Mesendoderm (in vitro differentiated cells): Measurements from ENCODE around the gene ABHD17A.

ENCODE experiments used
- DNase-seq: peaks from one replicate; pipeline ENCODE4 v3.0.0; 2013
- H2AK5ac ChIP-seq: 2 replicates; pipeline ENCODE4 v1.6.1; 2013; ENCODE audit warnings: low read length, inconsistent platforms
- H2BK120ac ChIP-seq: 2 replicates; pipeline ENCODE4 v1.6.1; 2013; ENCODE audit warnings: low read depth, mild to moderate bottlenecking, low read length, moderate library complexity, mixed read lengths
- H2BK15ac ChIP-seq: replicated peaks from 2 replicates; pipeline ENCODE4 v1.6.1; 2013; ENCODE audit warnings: low read depth, mild to moderate bottlenecking, moderate library complexity
- H2BK5ac ChIP-seq: 2 replicates; pipeline ENCODE4 v1.6.1; 2013; ENCODE audit warnings: low read length, inconsistent platforms
- H3K18ac ChIP-seq: 2 replicates; pipeline ENCODE4 v1.6.1; 2013; ENCODE audit warnings: mild to moderate bottlenecking, low read length, mixed read lengths
- H3K23ac ChIP-seq: one replicate; pipeline ENCODE4 v1.6.1; 2013; ENCODE audit warnings: low read length
- H3K27ac ChIP-seq: 2 replicates; pipeline ENCODE4 v1.5.1; 2013; ENCODE audit warnings: low read depth, mild to moderate bottlenecking, inconsistent platforms, low read length, moderate library complexity
- H3K27me3 ChIP-seq: 2 replicates; pipeline ENCODE4 v1.6.1; 2013; ENCODE audit warnings: low read length, control low read depth, mild to moderate bottlenecking, inconsistent platforms; ENCODE audit not compliant: insufficient read depth, poor library complexity
- H3K36me3 ChIP-seq: 2 replicates; pipeline ENCODE4 v1.6.1; 2013; ENCODE audit warnings: low read length, inconsistent platforms; ENCODE audit not compliant: control insufficient read depth, insufficient read depth
- H3K4ac ChIP-seq: one replicate; pipeline ENCODE4 v1.6.1; 2013; ENCODE audit warnings: low read depth, mild to moderate bottlenecking, low read length, moderate library complexity
- H3K4me1 ChIP-seq: 2 replicates; pipeline ENCODE4 v1.6.1; 2013; ENCODE audit warnings: low read depth, low read length, inconsistent platforms; ENCODE audit not compliant: control insufficient read depth
- H3K4me2 ChIP-seq: 2 replicates; pipeline ENCODE4 v1.6.1; 2013; ENCODE audit warnings: low read length
- H3K4me3 ChIP-seq: 2 replicates; pipeline ENCODE4 v1.5.1; 2013; ENCODE audit warnings: mild to moderate bottlenecking, low read length
- H3K56ac ChIP-seq: one replicate; pipeline ENCODE4 v1.6.1; 2013; ENCODE audit warnings: low read length
- H3K79me1 ChIP-seq: 2 replicates; pipeline ENCODE4 v1.6.1; 2013; ENCODE audit warnings: low read length, inconsistent platforms
- H3K79me2 ChIP-seq: 2 replicates; pipeline ENCODE4 v1.6.1; 2013; ENCODE audit warnings: mild to moderate bottlenecking, low read length; ENCODE audit not compliant: control insufficient read depth, insufficient read depth
- H3K9ac ChIP-seq: 2 replicates; pipeline ENCODE4 v1.6.1; 2013; ENCODE audit warnings: low read length, inconsistent platforms
- H4K5ac ChIP-seq: one replicate; pipeline ENCODE4 v1.6.1; 2013; ENCODE audit warnings: low read length
- H4K8ac ChIP-seq: one replicate; pipeline ENCODE4 v1.6.1; 2013; ENCODE audit warnings: low read depth, mild to moderate bottlenecking, control low read depth, low read length, moderate library complexity
- WGBS: extraction: QIAGEN DNeasy Blood & Tissue Kit; methylation state at CpG from one replicate; pipeline ENCODE4 v1.1.7; 2013; ENCODE audit warnings: low lambda C conversion rate, missing lambda C conversion rate; ENCODE audit not compliant: insufficient coverage; ENCODE audit errors: extremely low coverage; 5-methylcytosine and 5-hydroxymethylcytosine counted together

The ABHD17A gene

GRCh38 chr19:1858412-1859081 is 26.7 kb downstream of the ABHD17A start:
- H3K9ac ChIP-seq, result peak overlapping the region; percentile 39
- no peak overlapping the region for H2AK5ac ChIP-seq
- no peak overlapping the region for H3K4me2 ChIP-seq
- H3K4me3 ChIP-seq, result no peak overlapping the region
- no peaks in the 10 kb centered on the region for H3K27me3 ChIP-seq
- no peak overlapping the region for H4K5ac ChIP-seq
- WGBS, result no CpG with 5 or more reads among the region's 10 CpGs
- no peak overlapping the region for H2BK120ac ChIP-seq
- DNase-seq, result no peak
- H3K36me3 ChIP-seq, result no peaks in the 10 kb centered on the region
- H2BK15ac ChIP-seq, result no peak overlapping the region
- H3K27ac ChIP-seq, result no peak overlapping the region
- no peak overlapping the region for H3K23ac ChIP-seq
- H3K4me1 ChIP-seq, result peaks cover 21% of the 10 kb centered on the region
- no peak overlapping the region for H4K8ac ChIP-seq
- H3K56ac ChIP-seq, result no peak overlapping the region
- peaks cover 64% of the 10 kb centered on the region for H3K79me2 ChIP-seq
- no peak overlapping the region for H2BK5ac ChIP-seq
- H3K4ac ChIP-seq, result no peak overlapping the region
- peaks cover 20% of the 10 kb centered on the region for H3K79me1 ChIP-seq
- no peak overlapping the region for H3K18ac ChIP-seq

- H3K9ac ChIP-seq, result peak overlapping the region; percentile 75
- no peak overlapping the region for H2BK5ac ChIP-seq
- H4K8ac ChIP-seq, result no peak overlapping the region
- H2BK120ac ChIP-seq, result no peak overlapping the region
- peaks cover 21% of the 10 kb centered on the region for H3K4me1 ChIP-seq
- H3K36me3 ChIP-seq, result no peaks in the 10 kb centered on the region
- H4K5ac ChIP-seq, result no peak overlapping the region
- no peak overlapping the region for H3K4me2 ChIP-seq
- DNase-seq, result no peak
- peaks cover 64% of the 10 kb centered on the region for H3K79me2 ChIP-seq
- peaks cover 20% of the 10 kb centered on the region for H3K79me1 ChIP-seq
- H2AK5ac ChIP-seq, result no peak overlapping the region
- H3K18ac ChIP-seq, result peak overlapping the region; percentile 23
- H3K4ac ChIP-seq, result peak overlapping the region; percentile 4
- no CpG with 5 or more reads among the region's 16 CpGs for WGBS
- H3K4me3 ChIP-seq, result no peak overlapping the region
- no peak overlapping the region for H3K23ac ChIP-seq
- no peaks in the 10 kb centered on the region for H3K27me3 ChIP-seq
- H3K56ac ChIP-seq, result peak overlapping the region; percentile 93
- peak overlapping the region; percentile 21 for H3K27ac ChIP-seq
- H2BK15ac ChIP-seq, result no peak overlapping the region
Measured at GRCh38 chr19:1857648-1858326, 27.5 kb downstream of the ABHD17A start.

- H3K4me3 ChIP-seq, result peak overlapping the region; percentile 30
- H2AK5ac ChIP-seq, result peak overlapping the region; percentile 2
- no peaks in the 10 kb centered on the region for H3K36me3 ChIP-seq
- peak overlapping the region; percentile 23 for H3K18ac ChIP-seq
- no peak overlapping the region for H2BK120ac ChIP-seq
- H3K79me1 ChIP-seq, result peaks cover 20% of the 10 kb centered on the region
- H3K27me3 ChIP-seq, result no peaks in the 10 kb centered on the region
- no peak overlapping the region for H2BK15ac ChIP-seq
- H4K5ac ChIP-seq, result no peak overlapping the region
- H3K4me2 ChIP-seq, result peak overlapping the region; percentile 86
- DNase-seq, result peak; percentile 86
- peak overlapping the region; percentile 4 for H3K4ac ChIP-seq
- H3K56ac ChIP-seq, result peak overlapping the region; percentile 93
- H3K23ac ChIP-seq, result peak overlapping the region; percentile 100
- peak overlapping the region; percentile 75 for H3K9ac ChIP-seq
- H4K8ac ChIP-seq, result no peak overlapping the region
- H3K4me1 ChIP-seq, result peaks cover 21% of the 10 kb centered on the region
- peaks cover 59% of the 10 kb centered on the region for H3K79me2 ChIP-seq
- H3K27ac ChIP-seq, result peak overlapping the region; percentile 21
- WGBS, result no CpG with 5 or more reads among the region's 73 CpGs
- H2BK5ac ChIP-seq, result no peak overlapping the region
Measured at GRCh38 chr19:1856698-1857603, 28.3 kb downstream of the ABHD17A start.

GRCh38 chr19:1856345-1856697 is 29.0 kb downstream of the ABHD17A start:
- Histone ChIP-seq H3K23ac (peak overlapping the region; percentile 100), H3K27ac (no peak overlapping the region), H2AK5ac (peak overlapping the region; percentile 2), H4K5ac (no peak overlapping the region), H3K56ac (peak overlapping the region; percentile 93), H3K4me2 (peak overlapping the region; percentile 57), H3K4me1 (peaks cover 20% of the 10 kb centered on the region), H2BK120ac (no peak overlapping the region), H3K27me3 (no peaks in the 10 kb centered on the region), H3K4me3 (no peak overlapping the region), H2BK5ac (no peak overlapping the region), H3K79me2 (peaks cover 52% of the 10 kb centered on the region), H2BK15ac (no peak overlapping the region), H3K18ac (peak overlapping the region; percentile 1), H3K9ac (peak overlapping the region; percentile 61), H3K36me3 (no peaks in the 10 kb centered on the region), H3K79me1 (peaks cover 19% of the 10 kb centered on the region), H4K8ac (no peak overlapping the region), H3K4ac (no peak overlapping the region)
- DNase-seq, result no peak
- no CpG with 5 or more reads among the region's 6 CpGs for WGBS

- no CpG with 5 or more reads among the region's 13 CpGs for WGBS
- Histone ChIP-seq H2BK5ac (no peak overlapping the region), H2AK5ac (no peak overlapping the region), H2BK15ac (no peak overlapping the region), H3K23ac (peak overlapping the region; percentile 68), H3K4ac (peak overlapping the region; percentile 29), H3K18ac (no peak overlapping the region), H3K27me3 (no peaks in the 10 kb centered on the region), H2BK120ac (no peak overlapping the region), H3K4me1 (peaks cover 15% of the 10 kb centered on the region), H3K79me1 (peaks cover 16% of the 10 kb centered on the region), H3K4me2 (peak overlapping the region; percentile 8), H3K4me3 (no peak overlapping the region), H3K79me2 (peaks cover 48% of the 10 kb centered on the region), H3K36me3 (no peaks in the 10 kb centered on the region), H3K9ac (peak overlapping the region; percentile 61), H4K5ac (no peak overlapping the region), H3K27ac (peak overlapping the region; percentile 2), H4K8ac (no peak overlapping the region), H3K56ac (peak overlapping the region; percentile 93)
- no peak for DNase-seq
Measured at GRCh38 chr19:1855828-1856255, 29.5 kb downstream of the ABHD17A start.
